Fibroblast of upper back skin (primary cell): Measurements from ENCODE around the gene TPPP.
"Not testable (repeated sequence)": the region's sequence is repeated elsewhere in the genome, so short reads cannot be mapped to it uniquely, and the experiment has no call there.

Source experiments
- DNase-seq: peaks from one replicate; pipeline ENCODE4 v3.0.0-alpha.2; 2013

The TPPP gene

DNA sequence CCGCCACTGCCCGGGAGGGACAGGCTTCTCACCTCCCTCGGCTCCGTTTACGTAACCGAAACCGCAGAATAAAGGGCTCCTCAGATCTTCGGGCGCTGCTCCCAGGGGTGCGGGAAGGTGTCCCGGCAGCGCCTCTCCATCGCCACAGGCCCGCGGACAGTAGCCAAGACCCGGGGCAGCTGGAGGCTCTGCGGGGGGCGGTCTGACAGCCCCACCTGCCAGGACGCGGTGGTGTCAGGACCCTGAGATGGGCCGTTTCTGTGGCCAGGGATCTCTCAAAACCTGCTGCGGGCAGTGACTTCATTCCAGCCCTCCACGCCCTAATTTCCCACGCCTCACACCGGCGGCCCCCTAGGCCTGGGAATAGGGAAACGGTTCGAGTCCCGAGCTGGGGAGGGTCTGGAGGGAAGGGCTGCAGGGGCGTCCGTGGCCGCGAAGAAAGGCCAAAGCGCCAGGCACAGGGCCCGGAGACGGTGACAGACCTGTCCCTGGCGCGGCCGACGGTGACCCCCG, 567 bp downstream of the TPPP start:
- DNase-seq = not testable (repeated sequence)

DNA sequence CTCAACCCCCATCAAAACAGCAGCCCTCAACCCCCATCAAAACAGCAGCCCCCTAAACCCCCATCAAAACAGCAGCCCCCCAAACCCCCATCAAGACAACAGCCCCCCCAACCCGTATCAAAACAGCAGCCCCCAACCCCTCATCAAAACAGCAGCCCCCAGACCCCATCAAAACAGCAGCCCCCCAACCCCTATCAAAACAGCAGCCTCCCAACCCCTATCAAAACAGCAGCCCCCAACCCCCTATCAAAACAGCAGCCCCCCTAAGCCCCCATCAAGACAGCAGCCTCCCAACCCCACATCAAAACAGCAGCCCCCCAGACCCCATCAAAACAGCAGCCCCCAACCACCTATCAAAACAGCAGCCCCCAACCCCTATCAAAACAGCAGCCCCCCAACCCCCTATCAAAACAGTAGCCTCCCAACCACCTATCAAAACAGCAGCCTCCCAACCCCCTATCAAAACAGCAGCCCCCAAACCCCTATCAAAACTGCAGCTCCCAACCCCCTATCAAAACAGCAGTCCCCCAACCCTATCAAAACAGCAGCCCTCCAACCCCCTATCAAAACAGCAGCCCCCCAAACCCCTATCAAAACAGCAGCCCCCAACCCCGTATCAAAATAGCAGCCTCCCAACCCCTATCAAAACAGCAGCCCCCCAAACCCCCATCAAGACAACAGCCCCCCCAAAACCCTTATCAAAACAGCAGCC, 1.2 kb downstream of the TPPP start:
- DNase-seq = no peak

DNA sequence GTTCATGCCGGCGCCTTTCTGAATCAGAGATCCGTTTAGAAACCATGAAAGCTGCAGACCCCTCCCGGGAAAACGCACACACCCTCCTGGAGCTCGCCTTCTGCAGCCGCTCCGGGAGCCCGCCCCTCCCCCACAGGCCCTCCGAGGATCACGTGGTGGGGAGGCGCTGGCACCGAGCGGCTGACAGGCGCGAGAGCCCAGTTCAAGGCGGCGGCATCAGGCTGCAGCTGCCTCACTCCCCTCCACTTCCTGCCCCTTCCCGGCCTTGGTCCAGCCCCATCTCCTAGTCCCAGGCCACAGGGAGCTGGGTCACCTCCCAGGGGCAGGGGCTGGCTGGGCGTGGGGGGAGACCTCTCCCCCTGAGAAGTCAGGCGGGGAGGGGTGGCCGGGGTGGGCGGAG, 2.1 kb downstream of the TPPP start:
- not testable (repeated sequence) for DNase-seq

DNA sequence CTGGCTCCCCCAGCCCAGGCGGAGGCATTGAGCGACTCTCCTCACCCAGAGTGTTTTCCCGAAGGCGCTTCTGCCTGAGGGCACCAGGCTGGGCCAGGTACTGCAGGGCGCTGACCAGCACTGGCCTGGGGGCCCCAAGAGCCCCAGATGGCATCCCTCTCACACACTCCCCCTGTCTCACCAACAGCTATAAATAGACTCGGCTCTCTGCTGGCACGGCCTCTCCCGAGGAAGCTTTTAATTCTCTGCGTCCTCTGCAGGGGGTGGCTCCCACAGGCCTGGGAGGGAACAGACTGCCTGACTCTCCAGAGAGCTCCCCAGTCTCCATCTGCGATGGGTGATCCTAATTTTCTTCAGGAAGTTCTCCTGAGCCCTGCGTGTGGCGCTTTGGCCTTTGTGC, 2.9 kb downstream of the TPPP start:
- not testable (repeated sequence) for DNase-seq

DNA sequence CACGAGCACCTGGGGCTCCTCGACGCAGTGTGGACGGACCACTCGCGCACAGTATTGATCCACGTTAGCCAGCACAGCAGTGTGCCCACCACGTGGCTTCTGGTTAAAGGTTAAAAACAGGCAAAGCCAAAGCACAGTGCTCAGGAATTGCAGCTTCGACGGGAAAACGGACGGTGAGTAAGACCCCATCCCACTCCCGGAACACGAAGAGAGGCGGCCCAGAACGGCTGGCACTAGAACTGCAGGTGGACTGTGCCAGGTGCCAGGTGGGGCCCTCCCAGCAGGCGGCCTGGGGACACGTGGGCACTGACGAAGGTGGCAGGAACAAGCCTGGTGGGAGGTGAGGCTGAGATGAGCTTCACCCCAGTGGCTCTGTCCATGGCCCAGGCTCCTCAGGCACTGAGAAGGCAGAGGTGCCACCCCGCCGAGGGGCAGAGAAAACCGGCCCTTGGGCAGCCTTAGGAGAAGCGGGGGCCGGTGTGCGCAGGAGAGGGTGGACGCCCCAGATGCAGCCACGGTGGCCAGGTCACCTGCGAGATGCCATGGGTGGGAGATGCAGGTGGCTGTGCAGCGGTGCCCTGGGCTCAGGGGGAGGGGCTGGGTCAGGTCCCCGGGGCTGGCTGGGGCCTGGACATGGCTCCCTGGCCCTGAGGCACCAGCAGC, 4.7 kb downstream of the TPPP start:
- DNase-seq = not testable (repeated sequence)

DNA sequence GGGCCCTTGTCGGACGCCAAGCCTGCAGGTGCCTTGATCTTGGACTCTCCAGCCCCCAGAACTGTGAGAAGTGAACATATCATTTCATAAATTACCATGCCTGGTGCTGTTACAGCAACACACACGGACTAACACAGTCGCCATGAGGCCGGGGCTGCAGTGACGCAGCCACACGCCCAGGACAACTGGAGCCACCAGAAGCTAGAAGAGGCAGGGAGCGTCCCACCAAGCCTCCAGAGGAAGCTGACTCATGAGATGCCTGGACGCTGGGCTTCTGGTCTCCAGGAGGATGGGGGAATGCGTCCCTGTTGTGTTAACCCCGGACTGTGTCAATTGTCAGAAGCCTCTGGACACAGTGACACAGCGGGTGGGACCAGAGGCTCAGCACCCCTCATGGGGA, 6.2 kb downstream of the TPPP start:
- DNase-seq = not testable (repeated sequence)

DNA sequence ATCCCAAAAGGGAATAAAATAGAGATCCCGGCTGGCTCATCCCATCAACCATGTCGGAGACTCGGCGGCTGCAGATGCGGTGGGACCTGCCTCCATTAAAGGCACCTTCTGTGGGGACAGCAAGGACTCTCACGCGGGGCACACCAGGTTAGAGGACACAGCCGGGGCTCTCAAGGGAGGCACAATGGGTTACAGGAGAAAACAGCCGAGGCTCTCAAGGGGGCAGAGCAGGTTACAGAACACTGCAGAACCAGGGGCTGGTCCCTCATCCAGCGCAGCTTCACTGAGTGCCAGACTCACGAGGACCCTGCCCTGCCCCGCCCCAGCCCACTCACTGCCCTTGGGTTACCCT, 7.0 kb downstream of the TPPP start:
- DNase-seq = not testable (repeated sequence)

DNA sequence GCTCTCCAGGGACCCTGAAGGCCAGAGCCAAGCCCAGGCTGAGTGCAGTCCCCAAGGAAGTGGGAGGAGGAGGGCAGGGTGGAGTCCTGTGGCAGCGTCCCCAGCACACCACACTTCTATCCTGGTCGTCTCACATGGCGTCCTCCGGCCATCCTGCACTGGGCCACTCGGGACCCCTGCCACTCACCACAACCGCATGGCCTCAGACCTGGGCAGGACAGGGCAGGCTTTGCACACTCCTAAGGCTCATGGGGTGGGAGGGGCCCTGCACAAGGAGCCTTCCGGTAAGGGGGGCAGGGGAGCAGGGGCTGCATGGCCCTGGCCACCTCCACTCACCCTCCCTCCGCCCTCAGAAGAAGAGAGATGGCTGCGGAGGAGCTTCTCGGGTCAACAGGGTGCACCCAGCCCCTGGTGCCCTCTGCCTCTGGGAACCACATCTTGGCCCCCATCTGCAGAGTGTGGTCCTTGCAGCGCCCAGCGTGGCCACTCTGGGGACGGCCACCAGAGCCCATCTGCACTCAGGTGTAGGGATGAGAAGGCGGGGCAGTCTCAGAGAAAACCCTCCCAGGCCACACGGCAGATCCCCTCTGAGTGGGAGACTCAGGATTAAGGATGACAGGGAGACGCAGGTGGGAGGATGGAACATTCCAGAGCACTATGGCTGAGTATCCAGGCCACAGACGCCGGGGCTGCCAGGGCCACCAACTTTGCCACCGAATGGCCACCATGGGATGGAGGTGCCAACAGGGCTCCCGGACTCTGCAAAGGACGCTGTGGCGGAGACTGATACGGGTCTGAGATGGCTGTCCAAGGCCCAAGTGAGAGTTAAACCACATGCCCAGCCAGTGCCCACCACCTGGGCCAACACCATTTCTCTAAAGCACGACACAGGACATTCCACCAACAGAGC, 7.6 kb downstream of the TPPP start:
- no peak for DNase-seq

DNA sequence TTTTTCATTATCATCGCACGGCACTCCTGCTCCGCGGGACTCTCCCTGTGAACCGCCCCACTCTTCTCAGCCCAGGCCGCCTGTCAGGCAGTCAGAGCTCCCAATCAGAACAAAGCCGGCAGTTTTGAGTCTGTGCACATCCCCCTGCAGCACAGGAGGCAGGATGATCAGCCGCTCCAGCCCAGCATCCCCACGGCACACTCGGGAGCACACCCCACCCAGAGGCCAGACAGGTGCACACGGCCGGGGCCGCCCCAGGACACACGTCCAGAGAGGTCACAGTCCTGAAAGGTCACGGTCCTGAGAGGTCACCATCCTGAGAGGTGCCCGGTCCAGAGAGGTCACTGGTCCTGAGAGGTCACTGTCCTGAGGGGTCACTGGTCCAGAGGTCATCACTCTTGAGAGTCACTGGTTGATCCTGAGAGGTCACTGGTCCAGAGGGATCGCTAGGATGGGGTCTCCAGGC, 8.4 kb downstream of the TPPP start:
- DNase-seq = no peak

DNA sequence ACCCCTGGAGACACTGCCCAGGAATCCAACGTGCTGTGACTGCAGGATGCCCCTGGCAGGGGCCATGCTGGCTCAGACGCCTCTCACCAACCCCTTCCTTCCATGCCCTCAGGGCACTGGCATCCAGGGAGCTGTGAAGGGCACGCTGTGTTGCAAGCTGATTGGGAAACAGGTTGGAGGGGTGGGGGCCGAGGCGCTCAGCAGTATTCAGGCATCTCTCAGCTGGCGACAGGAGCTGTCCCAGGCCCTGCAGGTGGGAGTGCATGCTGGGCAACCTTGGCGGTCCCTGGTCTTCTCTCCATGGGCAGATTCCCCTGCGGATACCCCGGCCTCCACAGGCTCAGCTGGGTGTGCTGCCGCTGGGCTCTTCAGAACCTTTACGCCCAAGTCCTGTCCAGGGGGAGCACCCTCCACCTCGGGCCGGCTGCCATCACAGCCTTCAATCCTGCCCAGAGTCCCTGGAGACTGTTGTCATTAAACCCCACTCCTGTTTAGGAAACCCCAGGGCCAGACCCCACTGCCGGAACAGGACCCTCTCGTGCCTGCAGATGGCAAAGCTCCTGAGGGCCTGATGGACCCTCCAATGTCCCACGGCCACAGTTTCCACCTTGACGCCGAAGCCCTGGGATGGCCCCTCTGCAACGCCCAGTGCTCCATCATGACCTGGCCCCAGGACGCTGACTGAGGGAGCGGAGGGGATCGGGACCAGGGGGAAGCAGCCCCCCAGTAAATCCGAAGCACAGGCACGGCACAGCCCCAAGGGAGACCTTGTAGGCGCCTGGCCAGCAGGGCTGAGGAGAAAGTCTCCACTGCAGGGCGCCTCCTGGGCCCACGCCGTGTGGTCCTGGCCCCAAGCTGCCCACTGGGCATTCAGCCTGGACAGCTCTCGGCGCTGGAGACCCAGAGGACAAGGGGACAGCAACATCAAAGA, 9.3 kb downstream of the TPPP start:
- no peak for DNase-seq

DNA sequence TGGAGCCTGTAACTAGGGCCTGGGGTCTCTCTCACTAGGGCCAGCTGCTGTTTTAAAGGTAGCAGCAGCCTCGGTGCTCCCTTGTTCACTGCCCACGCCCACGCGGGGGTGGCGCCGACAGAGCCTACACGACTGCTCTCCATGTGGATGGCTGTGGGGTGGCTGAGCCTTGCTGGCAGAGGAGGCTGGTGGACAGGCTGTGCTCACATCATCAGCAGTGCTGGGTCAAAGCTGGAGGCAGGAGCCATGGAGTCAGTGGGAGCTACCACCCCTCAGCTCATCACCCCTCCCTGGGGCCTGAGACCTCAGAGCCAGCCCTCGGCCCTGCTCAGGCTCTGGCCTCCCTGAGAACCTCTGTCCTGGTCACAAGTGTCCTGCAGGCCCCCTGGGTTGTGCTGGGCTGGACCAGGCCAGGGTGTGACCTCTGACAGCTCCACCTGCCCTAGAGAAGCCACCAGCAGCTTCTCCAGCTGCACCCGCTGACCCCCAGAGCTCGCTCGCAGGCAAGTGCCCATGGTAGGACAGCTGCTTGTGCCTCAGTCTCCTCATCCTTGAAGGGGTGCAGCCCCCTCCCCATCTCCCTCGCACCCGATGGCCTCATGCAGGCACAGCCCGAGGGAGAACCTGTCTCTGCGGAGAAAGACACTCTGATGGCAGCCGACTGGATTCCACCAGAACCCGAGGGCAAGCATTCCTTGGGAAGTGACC, 10.3 kb downstream of the TPPP start:
- DNase-seq = not testable (repeated sequence)

DNA sequence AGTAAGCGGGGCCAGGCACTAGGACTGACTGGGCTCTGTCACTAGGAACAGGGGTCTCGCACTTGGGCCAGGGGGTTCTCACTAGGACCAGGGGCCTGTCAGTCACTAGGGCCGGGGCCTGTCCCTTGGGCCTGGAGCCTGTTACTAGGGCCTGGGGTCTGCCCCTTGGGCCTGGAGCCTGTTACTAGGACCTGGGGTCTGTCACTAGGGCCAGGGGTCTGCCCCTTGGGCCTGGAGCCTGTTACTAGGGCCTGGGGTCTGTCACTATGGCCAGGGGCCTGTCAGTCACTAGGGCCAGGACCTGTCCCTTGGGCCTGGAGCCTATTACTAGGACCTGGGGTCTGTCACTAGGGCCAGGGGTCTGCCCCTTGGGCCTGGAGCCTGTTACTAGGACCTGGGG, 10.9 kb downstream of the TPPP start:
- DNase-seq = not testable (repeated sequence)

DNA sequence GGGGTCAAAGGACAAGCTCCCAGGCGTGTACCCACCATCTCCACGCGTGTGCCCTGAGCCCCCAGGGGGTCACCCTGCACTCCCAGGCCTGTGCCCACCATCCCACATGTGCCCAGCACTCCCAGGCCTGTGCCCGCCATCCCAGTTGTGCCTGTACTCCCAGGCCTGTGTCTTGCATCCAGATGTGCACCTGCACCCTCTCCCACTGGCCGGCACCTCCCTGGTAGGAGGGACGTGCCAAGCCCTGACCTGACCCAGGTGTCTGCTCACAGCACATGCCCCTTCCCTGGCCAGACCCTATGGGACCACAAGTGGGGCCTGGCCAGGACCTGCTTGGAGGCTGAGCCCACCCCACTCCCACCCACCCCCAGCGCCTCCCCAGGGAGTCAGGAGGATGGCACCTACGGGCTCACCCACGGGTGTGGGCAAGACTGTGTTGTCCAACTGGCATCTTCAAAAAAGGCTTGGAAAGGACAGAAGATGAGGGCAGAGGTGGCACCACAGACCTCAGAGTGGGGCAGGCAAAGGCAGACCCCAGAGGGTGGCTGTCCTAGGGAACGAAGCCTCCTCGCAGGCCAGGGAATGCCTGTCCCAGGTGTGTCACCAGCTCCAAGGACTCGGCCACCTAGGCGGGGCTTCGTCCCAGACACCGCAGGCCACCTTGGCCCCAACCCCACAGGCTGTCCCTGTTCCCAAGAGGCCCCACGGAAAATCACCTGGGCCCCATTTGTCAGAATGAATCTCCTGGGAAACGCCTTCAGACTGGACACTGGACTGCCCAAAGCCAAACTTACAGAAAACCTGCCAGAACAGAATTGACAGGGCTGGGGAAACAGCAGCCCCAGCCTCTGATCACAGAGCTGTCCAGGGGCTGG, 11.6 kb downstream of the TPPP start:
- not testable (repeated sequence) for DNase-seq

DNA sequence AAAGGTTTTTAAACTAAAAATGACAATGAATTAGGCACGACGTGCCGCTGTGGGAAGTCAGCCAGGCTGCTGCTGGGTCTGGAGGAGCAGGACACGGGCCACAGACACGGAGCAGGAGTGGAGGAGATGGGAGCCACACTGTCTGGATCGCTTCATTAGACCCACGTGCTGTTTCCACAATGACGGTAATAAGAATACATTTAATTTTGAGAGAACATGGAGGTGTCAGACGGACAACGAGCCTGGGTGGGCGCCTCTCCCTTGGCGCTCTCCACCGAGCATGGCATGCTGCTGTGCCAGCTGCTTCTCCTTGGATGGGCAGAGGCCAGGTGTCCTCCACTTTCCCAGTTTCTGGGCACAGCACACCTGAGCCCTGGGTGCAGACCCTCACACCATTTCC, 12.3 kb downstream of the TPPP start:
- not testable (repeated sequence) for DNase-seq

DNA sequence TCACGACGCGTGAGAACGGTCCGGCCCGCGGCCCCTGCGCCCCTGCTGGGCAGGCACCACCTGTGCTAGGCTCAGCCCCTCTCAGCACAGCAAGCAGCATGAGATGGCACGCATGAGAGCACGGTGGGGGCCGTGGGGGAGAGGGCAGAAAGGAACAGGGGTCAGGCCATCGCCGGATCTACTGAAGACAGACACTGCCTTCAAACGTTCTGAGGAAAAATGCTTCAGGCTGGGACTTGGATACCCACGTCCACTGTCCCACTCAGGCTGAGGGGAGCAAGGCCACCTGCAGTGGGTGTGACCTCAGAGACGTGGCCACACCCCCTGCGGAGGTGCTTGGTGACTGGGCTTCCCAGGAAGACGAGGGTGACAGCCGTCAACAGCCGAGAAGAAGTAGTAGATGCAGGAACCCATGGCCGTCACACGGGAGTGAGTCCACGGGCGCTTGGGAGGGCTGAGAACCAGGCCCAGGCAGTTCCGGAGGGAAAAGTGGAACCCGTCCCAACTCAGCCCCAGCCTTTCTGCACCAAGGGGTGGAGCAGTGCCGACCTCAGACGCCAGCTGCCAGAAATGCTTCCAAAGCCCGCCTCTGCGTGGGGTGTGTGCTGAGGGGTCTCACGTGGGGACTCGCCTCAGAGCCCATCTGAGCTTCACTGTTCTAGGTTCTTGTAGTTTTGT, 12.9 kb downstream of the TPPP start:
- DNase-seq = not testable (repeated sequence)

DNA sequence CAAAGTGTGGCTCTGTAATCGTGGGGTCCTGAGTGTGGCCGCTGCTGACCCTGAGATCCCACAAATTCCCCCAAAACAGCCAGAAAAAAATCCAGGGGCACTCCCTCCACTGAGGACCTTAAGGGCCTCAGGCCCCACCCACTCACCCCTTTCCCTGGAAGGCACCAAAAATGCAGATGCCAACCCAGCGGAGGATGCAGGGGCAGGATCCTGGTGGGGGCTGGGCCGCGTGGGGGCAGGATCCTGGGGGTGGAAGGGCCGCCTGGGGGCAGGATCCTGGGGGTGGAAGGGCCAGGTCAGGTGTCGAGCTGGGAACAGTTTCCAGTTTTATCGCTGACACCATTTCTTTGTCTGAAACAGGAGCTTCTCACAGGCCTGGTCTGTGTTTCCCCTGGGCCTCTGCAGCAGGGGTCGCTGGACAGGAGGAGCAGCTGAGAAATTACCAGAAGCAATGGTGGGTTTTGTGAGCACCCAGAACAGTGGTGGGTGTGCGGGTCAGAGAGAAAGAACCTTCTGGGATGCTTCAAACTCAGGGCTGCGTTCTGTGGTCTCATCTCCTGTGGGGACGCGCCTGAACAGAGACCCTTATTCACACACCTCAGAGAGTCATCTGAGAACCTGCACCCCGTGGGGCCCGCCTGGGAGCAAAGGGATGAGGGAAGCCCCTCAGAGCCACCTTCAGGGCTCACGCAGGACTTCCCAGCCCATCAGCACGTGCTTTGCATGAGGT, 13.8 kb downstream of the TPPP start:
- DNase-seq = not testable (repeated sequence)

DNA sequence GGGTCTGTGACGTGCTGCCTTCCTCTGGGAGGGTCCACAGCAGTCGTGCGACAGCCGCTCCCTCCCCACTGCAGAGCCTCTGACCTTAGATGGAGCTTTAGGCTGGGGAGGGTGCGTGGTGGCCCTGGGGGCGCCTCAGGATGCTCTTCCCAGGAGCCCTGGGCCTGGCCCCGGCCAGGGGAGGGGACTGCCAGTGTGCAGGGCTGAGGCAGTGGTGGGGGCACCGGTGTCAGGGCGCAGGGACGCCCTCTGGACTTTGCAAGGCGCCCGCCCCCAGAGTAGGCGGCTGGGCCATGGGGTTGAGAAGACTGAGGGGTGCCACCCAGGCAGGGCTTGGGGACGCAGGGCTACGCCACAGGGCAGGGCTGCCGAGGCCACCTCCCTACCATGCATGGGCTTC, 14.6 kb downstream of the TPPP start:
- DNase-seq = not testable (repeated sequence)

DNA sequence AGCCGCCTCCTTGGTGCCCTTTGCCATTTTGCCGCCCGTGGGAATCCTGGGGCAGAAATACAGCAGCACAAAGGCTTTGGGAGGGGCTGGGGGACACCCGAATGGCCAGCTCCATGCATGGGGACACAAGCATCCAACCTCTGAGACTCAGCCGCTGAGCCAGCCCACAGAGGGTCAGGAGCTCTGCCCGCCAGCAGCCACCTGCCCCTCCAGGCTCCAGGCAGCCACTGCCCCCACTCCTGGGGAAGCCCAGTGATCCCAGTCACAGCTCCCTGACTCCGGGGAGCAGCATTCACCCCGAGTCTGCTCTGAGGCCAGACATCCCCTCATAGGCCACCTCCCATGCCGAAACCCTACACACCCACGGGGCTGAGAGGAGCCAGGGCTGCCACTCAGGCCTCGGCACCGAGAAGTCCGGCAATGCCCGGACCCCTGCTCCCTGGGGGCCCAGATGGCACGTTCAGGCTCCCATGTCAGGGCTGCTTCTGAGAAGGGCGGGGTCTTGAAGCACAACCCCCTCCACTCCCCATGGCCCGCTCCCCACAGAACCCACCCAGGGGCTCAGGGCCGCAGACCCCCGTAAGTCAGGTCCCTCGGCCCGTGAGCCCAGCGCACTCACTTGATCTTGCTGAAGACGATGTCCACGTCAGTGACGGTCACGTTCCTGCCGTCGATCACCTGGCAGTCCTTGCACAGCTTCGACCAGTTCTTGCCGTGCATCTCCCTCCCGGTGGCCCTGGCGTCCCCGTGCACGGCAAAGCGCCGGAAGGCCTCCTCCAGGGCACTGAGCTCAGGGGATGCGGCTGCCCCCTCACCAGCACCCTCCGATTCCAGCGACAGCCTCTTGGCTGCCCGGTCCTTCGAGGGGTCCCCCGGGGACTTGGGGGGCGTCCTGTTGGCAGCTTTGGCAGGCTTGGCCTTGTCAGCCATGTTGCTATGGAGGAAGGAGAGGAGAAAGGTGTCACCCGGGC, 15.7 kb downstream of the TPPP start:
- no peak for DNase-seq
